Amygdala (tissue), 56 donors: Measurements from ENCODE around the gene HS3ST3B1.

Experiments used
- DNase-seq, 56 donors: peaks; one replicate each; lab custom pipeline; 2025; lab: John Stamatoyannopoulos, UW

Gene HS3ST3B1

GRCh38 chr17:14351493-14351892, 50.6 kb downstream of the HS3ST3B1 start:
- no peak for DNase-seq

GRCh38 chr17:14352136-14352535, 51.3 kb downstream of the HS3ST3B1 start:
- DNase-seq, result no peak

GRCh38 chr17:14353861-14354474, 53.1 kb downstream of the HS3ST3B1 start:
- DNase-seq, result no peak

- DNase-seq, result no peak
These were observed 53.9 kb downstream of the HS3ST3B1 start for GRCh38 chr17:14354807-14355206.

GRCh38 chr17:14355556-14355955, 54.7 kb downstream of the HS3ST3B1 start:
- no peak for DNase-seq

GRCh38 chr17:14359163-14360020, 58.5 kb downstream of the HS3ST3B1 start:
- no peak for DNase-seq

- no peak for DNase-seq
These were observed 60.0 kb downstream of the HS3ST3B1 start for GRCh38 chr17:14360856-14361255.

- DNase-seq, result no peak
These were observed 60.6 kb downstream of the HS3ST3B1 start for GRCh38 chr17:14361470-14361869.

GRCh38 chr17:14361945-14362508, 61.1 kb downstream of the HS3ST3B1 start:
- DNase-seq, result no peak

- DNase-seq, result no peak
These were observed 65.3 kb downstream of the HS3ST3B1 start for GRCh38 chr17:14366199-14366598.

GRCh38 chr17:14372461-14372860, 71.6 kb downstream of the HS3ST3B1 start:
- DNase-seq, result no peak

- no peak for DNase-seq
These were observed 72.2 kb downstream of the HS3ST3B1 start for GRCh38 chr17:14372905-14373613.

GRCh38 chr17:14373614-14374259, 72.9 kb downstream of the HS3ST3B1 start:
- no peak for DNase-seq

- no peak for DNase-seq
These were observed 73.4 kb downstream of the HS3ST3B1 start for GRCh38 chr17:14374268-14374667.

GRCh38 chr17:14376666-14377065, 75.8 kb downstream of the HS3ST3B1 start:
- DNase-seq, result no peak

- DNase-seq, result no peak
These were observed 80.7 kb downstream of the HS3ST3B1 start for GRCh38 chr17:14381606-14382005.

GRCh38 chr17:14387036-14387435, 86.2 kb downstream of the HS3ST3B1 start:
- DNase-seq, result no peak

- DNase-seq, result no peak
These were observed 88.8 kb downstream of the HS3ST3B1 start for GRCh38 chr17:14389681-14390080.

GRCh38 chr17:14393723-14394122, 92.8 kb downstream of the HS3ST3B1 start:
- no peak for DNase-seq

GRCh38 chr17:14395255-14395654, 94.4 kb downstream of the HS3ST3B1 start:
- DNase-seq, result no peak

- no peak for DNase-seq
These were observed 95.7 kb downstream of the HS3ST3B1 start for GRCh38 chr17:14396547-14396946.
